Activated B cell treated with CpG ODN at 0.5 μM for 24 hours (primary cell): Measurements from ENCODE around the gene HS6ST1. TPM values are rescaled to one million over a fixed set of nuclear protein-coding genes. Genes with fewer than 3 reads are reported as not detected.
A peak's percentile ranks its signal among the peaks of the same experiment; 100 is the strongest.

Experiments used
- ATAC-seq: fragments of 200-7000 bp; cut with Tn5 transposase; one replicate; pipeline ENCODE4 v1.10.0; 2021; ENCODE audit warnings: low read depth, mild to moderate bottlenecking, moderate library complexity
- CTCF ChIA-PET: fragments of 350-600 bp; sonication (Branson Sonifier 250); formaldehyde crosslinking; loops from one replicate; lab custom pipeline; 2021; ENCODE audit warnings: antibody characterized with exemption; lab: Charles Lee
- POLR2A ChIA-PET: fragments of 350-600 bp; sonication (Branson Sonifier 250); formaldehyde crosslinking; loops from one replicate; lab custom pipeline; 2021; ENCODE audit warnings: antibody characterized with exemption; lab: Charles Lee
- DNase-seq: peaks from one replicate; pipeline ENCODE4 v3.0.0; 2022
- H3K27ac Mint-ChIP-seq: one replicate; pipeline ENCODE4 v1.8.0; 2020; ENCODE audit warnings: mixed read lengths
- H3K27me3 Mint-ChIP-seq: one replicate; pipeline ENCODE4 v1.8.0; 2021; ENCODE audit warnings: mixed read lengths
- H3K36me3 Mint-ChIP-seq: one replicate; pipeline ENCODE4 v1.8.0; 2021; ENCODE audit warnings: low read depth, mixed read lengths
- H3K4me1 Mint-ChIP-seq: one replicate; pipeline ENCODE4 v1.8.0; 2021; ENCODE audit warnings: mixed read lengths
- H3K4me3 Mint-ChIP-seq: one replicate; pipeline ENCODE4 v1.8.0; 2020; ENCODE audit warnings: mild to moderate bottlenecking, mixed read lengths
- H3K9me3 Mint-ChIP-seq: one replicate; pipeline ENCODE4 v1.8.0; 2020; ENCODE audit warnings: mixed read lengths
- intact Hi-C: fragments of 100-400 bp; cut with micrococcal nuclease; formaldehyde crosslinking; loops from one replicate; pipeline ENCODE4 v1.15.1; 2024
- total RNA-seq: library from RNA; stranded (reverse); gene quantifications from 2 replicates; pipeline ENCODE4 v1.2.3, GENCODE V29; 2022
- TF ChIP-seq, protein P1 (sequence below): fragments of 200-600 bp; IDR thresholded peaks from one replicate; pipeline ENCODE4 v1.8.0; 2022; ENCODE audit warnings: antibody characterized with exemption, mild to moderate bottlenecking

Gene HS6ST1
- total RNA-seq, 1 donor from 2014 or later = 16.9 TPM

DNA sequence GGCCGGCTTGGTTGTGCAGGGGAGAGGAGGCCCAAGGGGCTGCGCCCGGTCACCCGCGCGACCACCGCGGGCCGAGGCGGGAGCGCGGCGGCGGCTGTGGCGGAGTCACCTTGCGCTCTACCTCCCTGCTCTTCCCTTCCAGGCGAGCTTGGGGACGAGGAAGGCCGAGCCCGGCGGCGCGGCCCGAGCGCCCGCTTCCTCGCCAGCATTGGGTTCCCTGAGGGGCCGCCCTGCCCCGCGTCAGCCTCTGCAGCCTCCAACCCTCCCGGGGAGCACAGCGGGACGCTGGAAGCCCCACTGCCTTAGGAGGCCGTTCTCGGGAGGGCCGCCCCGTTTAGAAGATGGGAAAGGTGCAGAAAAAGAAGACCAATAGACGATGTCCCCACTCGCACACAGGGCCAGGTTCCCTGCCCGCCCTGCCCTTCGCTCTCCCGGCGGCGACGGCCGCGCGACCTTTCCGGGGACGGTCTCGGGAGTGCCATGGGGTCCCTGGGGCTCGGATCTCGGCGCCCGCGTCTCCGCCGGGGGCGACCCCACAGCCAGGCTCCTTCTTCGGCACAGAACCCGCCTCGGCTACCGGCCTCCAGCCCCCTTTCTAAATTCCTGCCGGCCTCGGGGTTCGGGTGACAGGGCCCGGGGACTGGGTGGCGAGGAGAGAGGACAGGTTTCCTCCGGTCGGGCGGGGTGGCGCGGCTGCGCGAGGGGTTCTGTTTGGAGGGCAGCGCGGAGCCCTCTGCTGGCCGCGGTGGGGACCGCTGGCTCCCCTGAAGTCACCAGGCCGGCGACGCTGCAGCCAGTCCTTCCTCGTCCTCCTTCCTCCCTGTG lies 85.5 kb downstream of the HS6ST1 start:
- H3K4me1 Mint-ChIP-seq = peaks cover 5% of the 10 kb centered on the region
- H3K9me3 Mint-ChIP-seq = no peaks in the 10 kb centered on the region
- TF ChIP-seq, protein P1, sequence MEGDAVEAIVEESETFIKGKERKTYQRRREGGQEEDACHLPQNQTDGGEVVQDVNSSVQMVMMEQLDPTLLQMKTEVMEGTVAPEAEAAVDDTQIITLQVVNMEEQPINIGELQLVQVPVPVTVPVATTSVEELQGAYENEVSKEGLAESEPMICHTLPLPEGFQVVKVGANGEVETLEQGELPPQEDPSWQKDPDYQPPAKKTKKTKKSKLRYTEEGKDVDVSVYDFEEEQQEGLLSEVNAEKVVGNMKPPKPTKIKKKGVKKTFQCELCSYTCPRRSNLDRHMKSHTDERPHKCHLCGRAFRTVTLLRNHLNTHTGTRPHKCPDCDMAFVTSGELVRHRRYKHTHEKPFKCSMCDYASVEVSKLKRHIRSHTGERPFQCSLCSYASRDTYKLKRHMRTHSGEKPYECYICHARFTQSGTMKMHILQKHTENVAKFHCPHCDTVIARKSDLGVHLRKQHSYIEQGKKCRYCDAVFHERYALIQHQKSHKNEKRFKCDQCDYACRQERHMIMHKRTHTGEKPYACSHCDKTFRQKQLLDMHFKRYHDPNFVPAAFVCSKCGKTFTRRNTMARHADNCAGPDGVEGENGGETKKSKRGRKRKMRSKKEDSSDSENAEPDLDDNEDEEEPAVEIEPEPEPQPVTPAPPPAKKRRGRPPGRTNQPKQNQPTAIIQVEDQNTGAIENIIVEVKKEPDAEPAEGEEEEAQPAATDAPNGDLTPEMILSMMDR = peak; percentile 72
- DNase-seq = peak; percentile 77
- peak overlapping the region; percentile 82 for H3K4me3 Mint-ChIP-seq
- ChIA-PET POLR2A (no interaction called here), CTCF (interaction anchor here (0.7 to 1.0 kb wide), 2 partner anchors 54 to 170 kb away, joined by 3 read pairs; no protein-coding TSS in a partner anchor)
- intact Hi-C loops = loop anchor here (1.0 to 5.0 kb wide), 6 partner anchors 54 to 1036 kb away; partner anchors contain the start of genes AMMECR1L and HS6ST1
- no peaks in the 10 kb centered on the region for H3K36me3 Mint-ChIP-seq
- ATAC-seq = peak; percentile 98
- peaks cover 8% of the 10 kb centered on the region for H3K27me3 Mint-ChIP-seq
- no peak overlapping the region for H3K27ac Mint-ChIP-seq

DNA sequence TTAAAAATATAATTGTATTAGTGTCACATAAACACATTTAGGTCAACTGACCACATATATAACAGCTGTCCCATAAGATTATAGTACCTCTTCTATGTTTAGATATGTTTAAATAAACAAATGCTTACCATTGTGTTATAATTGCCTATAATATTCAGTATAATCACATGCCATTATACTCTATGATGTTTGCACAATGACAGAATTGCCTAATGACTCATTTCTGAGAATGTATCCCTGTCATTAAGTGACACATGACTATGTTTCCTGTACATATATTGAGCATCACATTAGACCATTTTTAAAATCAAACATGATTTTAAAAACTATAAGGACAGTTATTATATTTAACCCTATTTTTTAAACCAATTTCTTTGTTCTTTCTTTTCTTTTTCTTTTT lies 89.8 kb downstream of the HS6ST1 start:
- Mint-ChIP-seq H3K27ac (no peak overlapping the region), H3K9me3 (peaks cover 4% of the 10 kb centered on the region), H3K27me3 (peaks cover 6% of the 10 kb centered on the region), H3K36me3 (no peaks in the 10 kb centered on the region), H3K4me1 (peaks cover 4% of the 10 kb centered on the region), H3K4me3 (no peak overlapping the region)
- POLR2A ChIA-PET = interaction anchor here (0.6 kb wide), 2 partner anchors 62 to 497 kb away, joined by 4 to 11 read pairs; no protein-coding TSS in a partner anchor
- DNase-seq (no peak), ATAC-seq (no peak)
- TF ChIP-seq, protein P1 = no peak
- intact Hi-C loops = no loop called here
- CTCF ChIA-PET = no interaction called here

DNA sequence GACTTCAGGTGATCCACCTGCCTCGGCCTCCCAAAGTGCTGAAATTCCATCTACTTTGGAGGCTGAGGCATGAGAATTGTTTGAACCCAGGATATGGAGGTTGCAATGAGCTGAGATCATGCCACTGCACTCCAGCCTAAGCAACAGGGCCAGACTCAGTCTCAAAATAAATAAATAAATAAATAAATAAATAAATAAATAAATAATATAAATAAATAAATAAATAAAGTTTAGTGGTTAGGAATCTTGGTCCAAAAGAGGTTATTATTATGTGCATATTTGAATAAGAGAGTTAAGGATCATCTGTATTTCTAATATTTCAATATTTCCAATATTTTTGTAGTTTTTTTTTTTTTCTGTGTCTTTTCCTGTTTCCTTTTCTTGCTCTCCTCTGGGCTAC lies 90.8 kb downstream of the HS6ST1 start:
- intact Hi-C loops = no loop called here
- ChIA-PET POLR2A (interaction anchor here (0.7 kb wide), 1 partner anchor 593 kb away, joined by 3 read pairs; no protein-coding TSS in a partner anchor), CTCF (no interaction called here)
- H3K27me3 Mint-ChIP-seq = peaks cover 6% of the 10 kb centered on the region
- H3K4me1 Mint-ChIP-seq = no peaks in the 10 kb centered on the region
- no peak overlapping the region for H3K4me3 Mint-ChIP-seq
- no peaks in the 10 kb centered on the region for H3K36me3 Mint-ChIP-seq
- peaks cover 4% of the 10 kb centered on the region for H3K9me3 Mint-ChIP-seq
- TF ChIP-seq, protein P1 = no peak
- ATAC-seq = no peak
- DNase-seq = no peak
- no peak overlapping the region for H3K27ac Mint-ChIP-seq

DNA sequence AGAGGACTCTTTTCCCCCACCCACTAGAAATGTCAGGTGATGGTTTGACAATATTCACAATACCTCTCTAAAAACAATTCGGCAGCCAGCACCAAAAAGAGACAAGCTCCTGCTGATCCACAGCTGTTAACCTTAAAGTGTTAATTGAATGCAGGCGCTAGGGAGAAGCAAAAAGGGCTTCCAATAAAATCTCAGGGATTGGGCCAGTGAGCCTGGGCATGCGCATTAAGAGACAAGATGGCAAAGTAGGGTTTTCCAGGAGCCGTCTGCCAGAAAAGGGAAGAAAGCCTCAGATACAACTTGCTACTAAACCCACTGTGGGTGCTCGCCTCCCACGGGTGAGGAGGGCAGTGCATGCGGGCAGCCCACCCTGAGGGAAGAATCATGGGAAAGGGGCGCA lies 98.8 kb downstream of the HS6ST1 start:
- CTCF ChIA-PET = no interaction called here
- POLR2A ChIA-PET = no interaction called here
- intact Hi-C loops = no loop called here
- Mint-ChIP-seq H3K4me1 (peaks cover 4% of the 10 kb centered on the region), H3K27me3 (no peaks in the 10 kb centered on the region), H3K4me3 (no peak overlapping the region), H3K36me3 (no peaks in the 10 kb centered on the region), H3K27ac (no peak overlapping the region), H3K9me3 (no peaks in the 10 kb centered on the region)
- DNase-seq (no peak), ATAC-seq (no peak)
- TF ChIP-seq, protein P1 = no peak

DNA sequence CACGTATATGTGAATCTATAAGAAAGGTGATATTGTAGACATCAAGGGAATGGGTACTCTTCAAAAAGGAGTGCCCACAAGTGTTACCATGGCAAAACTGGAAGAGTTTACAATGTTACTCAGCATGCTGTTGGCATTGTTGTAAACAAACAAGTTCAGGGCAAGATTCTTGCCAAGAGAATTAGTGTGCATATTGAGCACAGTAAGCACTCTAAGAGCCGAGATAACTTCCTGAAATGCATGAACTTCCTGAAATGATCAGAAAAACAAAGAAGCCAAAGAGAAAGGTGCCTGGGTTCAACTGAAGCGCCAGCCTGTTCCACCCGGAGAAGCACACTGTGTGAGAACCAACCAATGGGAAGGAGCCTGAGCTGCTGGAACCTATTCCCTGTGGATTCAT lies 101.0 kb downstream of the HS6ST1 start:
- TF ChIP-seq, protein P1 = no peak
- Mint-ChIP-seq H3K36me3 (no peaks in the 10 kb centered on the region), H3K4me1 (peaks cover 4% of the 10 kb centered on the region), H3K27me3 (no peaks in the 10 kb centered on the region), H3K9me3 (no peaks in the 10 kb centered on the region), H3K27ac (no peak overlapping the region), H3K4me3 (no peak overlapping the region)
- CTCF ChIA-PET = no interaction called here
- no peak for DNase-seq
- POLR2A ChIA-PET = no interaction called here
- intact Hi-C loops = no loop called here
- no peak for ATAC-seq
